Measurements from ENCODE around the gene CTNNBL1.

The CTNNBL1 gene

DNA sequence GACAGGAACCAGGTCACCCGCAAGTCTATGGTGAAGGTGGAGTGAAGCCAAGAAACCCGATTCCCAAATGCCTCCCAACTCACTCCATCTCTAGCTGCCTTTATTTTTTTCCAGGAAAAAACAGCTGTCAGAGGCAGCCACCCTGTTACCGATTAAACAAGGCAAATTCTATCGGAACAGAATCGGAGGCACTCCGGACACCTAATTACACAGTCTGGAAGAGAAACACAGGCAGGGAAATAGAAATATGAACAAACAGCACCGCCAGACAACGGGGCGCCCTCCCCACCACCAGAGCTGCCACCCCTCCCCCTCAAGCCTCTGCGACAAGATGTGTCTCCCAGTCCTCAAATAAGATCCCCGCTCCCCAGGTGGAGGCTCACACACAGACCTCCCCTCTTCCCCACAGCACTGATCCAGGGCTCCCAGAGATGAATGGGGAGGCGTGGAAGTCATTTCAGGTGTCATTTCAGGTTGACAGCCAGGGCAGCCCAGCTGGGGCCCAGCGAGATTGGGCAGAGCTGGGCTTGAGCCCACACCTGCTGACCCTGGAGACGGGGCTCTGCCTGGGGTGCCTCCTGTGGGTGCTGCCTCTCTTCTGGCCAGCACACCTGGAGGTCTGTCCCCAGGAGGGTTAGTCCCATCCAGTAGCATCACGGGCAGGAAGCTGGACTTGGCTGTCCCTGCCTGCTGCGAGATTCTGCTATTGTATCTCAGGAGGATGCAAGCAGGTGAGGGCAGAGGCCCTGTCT lies 189.3 kb downstream of the CTNNBL1 start:
- no peak for DNase-seq (ENCODE audit: low read depth)
- no peak overlapping the region for H3K4me3 ChIP-seq (ENCODE audit: low read depth, low read length)

DNA sequence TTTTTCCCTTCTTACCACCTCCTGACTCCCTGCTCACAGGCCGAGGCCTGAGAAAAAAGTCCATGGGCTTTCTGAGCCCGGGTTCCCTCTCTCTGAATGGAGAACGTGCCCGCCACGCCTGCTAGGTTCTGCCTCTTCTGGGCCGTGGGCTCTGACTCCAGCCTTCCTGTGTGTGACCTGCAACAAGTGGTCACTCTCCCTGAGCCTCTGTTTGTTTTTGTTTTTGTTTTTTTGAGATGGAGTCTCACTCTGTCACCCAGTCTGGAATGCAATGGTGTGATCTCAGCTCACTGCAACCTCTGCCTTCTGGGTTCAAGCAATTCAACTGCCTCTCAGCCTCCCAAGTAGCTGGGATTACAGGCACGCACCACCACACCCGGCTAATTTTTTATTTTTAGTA lies 191.2 kb downstream of the CTNNBL1 start:
- no peak for DNase-seq (ENCODE audit: low read depth)
- H3K4me3 ChIP-seq (ENCODE audit: low read depth, low read length), result no peak overlapping the region

DNA sequence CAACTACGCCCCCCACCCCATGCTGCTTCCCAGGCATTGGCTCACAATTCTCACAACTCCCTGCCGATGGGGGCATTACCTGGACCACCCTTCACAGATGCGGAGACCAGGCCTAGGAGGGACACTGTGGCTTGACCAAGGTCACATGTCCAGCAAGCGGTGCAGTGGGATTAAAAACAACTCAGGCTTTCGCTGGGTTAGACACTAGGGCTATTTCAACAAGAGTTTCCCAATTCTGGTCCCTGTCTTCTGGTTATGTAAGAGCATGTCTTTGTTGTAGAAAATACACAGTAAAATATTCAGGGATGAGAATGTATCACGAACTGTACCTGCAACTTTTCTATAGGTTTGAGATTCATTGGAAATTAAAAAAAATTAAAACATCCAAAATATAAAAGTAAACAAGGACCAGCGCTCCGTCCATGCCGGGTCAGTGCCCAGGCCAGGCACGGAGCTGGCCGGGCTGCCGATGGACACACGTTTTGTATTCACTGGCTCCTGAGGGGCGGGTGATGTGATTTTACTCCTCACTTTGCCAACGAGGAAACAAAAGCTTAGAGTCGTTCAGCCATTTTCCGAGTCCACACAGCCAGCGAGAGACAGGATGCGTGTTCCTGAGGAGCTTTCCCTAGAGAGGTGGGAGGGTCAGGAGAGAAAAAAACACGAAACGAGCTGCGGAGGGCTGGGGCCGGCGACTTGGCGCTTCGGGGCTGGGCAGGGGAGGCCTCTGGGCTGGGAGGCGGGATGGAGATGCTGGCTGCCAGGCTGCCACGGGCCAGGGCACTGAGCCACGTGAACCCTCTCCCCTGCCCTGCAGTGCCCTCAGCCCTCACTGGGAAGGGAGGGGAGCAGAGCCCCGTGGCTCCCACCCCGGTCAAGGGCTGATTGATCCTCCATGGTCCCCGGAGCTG lies 192.0 kb downstream of the CTNNBL1 start:
- DNase-seq (ENCODE audit: low read depth), result no peak
- H3K4me3 ChIP-seq (ENCODE audit: low read depth, low read length), result no peak overlapping the region

DNA sequence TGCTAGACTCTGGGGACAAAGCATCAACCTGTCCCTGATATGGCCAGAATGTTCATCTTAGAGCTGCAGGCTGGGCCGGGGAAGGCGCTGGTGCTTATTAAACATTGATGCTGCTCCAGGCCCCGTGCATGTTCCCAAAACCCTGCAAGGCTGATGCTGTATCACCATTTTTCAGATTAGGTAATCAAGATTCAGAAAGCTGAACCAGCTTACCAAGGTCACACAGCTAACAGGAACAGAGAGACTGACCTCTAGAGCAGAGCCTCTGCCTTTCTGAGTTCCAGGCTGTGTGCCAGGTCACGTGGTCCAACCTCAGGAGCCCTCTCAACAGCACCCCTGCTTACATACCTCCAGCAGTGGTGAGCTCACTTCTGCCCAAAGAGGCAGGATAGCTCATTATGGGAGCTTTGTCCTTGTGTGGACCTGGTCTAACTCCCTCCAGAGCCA lies 193.0 kb downstream of the CTNNBL1 start:
- DNase-seq (ENCODE audit: low read depth), result no peak
- no peak overlapping the region for H3K4me3 ChIP-seq (ENCODE audit: low read depth, low read length)

DNA sequence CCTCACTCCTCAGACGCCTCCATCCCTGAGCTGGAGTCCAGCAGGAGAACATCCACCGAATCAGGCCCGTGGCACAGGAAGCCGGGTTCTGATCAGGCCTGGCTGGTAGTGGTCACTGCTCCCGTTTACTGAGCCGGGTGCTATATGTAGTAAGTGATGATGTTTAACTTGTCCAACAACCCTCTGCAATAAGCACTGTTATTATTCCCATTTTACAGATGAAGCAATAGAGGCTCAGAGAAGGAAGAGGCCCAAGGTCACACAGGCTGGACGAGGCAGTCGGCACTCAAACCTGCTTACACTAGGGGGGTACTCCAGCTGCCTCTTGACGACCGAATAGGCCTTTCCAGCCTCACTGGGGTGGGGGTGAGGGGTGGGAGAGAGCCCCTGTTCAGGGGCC lies 194.8 kb downstream of the CTNNBL1 start:
- DNase-seq (ENCODE audit: low read depth), result no peak

DNA sequence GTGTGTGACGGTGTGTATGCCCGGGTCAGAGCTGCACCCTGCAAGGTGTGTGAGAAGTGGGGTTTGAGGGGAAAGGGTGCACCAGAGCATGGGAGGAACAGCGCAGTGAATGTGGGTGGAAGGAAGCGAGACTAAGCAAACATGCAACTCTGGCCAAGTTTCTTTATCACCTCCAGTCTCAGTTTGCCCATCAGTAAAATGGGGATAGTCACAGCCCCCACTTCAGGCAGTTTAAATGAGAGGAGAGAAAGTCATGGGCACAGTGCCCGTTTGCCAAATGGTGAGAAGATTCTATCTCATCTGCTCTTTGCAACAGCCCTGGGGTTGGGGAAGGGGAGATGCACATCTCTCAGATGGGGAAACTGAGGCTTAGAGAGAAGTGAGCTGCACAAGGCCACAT lies 196.3 kb downstream of the CTNNBL1 start:
- no peak for DNase-seq (ENCODE audit: low read depth)
- no peak overlapping the region for H3K4me3 ChIP-seq (ENCODE audit: low read depth, low read length)

More for the DNA sequence above, 194.8 kb downstream of the CTNNBL1 start:
- no peak overlapping the region for H3K4me3 ChIP-seq (ENCODE audit: low read depth, low read length)

DNA sequence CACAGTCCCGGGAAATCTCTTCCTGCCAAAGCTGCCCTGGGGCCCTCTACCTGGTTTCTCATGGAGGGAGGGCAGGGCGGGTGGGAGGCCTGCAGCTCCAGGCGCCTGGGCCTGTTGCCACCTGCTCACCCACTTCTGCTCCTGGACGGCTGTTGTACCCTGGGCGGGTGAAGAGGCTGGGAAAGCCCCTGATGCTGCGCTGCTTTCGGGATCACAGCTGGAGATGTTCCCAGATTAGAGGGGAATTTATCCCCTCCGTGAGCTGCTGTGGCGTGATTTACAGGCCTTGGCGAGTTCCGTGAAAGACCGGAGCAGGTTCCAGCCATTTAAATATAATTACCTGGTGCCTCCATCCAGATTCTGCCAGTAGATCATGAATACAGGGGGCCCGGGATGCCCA lies 196.8 kb downstream of the CTNNBL1 start:
- DNase-seq (ENCODE audit: low read depth), result no peak

DNA sequence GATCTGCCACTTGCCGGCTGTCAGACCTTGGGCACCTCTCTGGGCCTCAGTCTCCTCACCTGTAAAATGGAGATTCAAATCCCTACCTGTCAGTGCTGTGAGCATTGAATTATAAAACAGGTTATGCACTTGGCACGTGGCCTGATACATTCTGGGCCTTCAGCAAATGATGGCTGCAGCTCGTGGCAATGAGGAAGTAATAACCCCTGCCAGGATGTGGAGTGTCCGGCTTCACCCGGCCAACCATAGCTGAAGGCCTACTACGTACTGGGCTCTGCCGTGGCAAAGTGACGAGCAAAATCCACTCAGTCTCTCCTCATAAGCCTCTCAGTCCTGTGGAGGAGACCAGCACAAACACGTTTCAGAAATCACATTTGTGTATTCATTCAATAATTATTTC lies 198.2 kb downstream of the CTNNBL1 start:
- no peak overlapping the region for H3K4me3 ChIP-seq (ENCODE audit: low read depth, low read length)
- DNase-seq (ENCODE audit: low read depth), result no peak

More for the DNA sequence above, 196.8 kb downstream of the CTNNBL1 start:
- H3K4me3 ChIP-seq (ENCODE audit: low read depth, low read length), result no peak overlapping the region

DNA sequence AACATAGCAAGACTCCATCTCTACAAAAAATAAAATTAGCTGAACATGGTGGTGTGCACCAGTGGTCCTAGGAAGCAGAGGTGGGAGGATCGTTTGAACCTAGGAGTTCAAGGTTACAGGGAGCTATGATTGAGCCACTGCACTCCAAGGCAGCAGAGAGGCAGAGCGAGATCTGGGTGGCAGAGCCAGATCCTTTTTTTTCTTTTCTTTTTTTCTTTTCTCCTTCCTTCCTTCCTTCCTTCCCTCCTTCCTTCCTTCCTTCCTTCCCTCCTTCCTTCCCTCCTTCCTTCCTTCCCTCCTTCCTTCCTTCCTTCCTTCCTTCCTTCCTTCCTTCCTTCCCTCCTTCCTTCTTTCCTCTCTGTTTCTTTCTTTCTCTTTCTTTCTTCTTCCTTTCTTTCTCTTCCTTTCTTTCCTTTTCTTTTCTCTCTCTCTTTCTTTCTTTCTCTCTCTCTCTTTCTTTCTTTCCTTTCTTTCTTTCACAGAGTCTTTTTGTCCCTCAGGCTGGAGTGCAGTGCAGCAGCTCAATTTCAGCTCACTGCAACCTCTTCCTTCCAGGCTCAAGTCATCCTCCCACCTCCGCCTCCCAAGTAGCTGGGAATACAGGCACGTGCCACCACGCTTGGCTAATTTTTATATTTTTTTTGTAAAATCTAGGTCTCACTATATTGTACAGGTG lies 199.9 kb downstream of the CTNNBL1 start:
- no peak overlapping the region for H3K4me3 ChIP-seq (ENCODE audit: low read depth, low read length)
- no peak for DNase-seq (ENCODE audit: low read depth)

DNA sequence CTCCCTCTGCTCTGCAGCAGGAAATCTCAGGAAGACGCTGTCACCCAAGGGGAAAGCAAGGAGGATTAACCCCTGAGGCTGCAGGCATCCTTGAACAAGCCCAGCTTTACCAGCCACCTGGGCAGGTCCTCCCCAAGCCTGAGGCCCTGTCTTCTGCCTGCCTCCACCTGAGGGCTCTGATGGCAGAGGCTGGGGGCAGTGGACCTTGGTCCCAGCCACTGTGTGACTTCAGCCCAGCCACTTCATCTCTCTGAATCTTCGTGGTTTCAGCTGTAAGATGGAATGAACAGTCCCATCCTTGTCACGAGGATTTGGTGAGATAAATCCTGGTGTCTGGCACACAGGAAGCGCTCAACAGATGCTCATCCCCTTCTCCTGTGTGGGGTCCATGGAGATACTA lies 200.6 kb downstream of the CTNNBL1 start:
- no peak for DNase-seq (ENCODE audit: low read depth)
- no peak overlapping the region for H3K4me3 ChIP-seq (ENCODE audit: low read depth, low read length)

DNA sequence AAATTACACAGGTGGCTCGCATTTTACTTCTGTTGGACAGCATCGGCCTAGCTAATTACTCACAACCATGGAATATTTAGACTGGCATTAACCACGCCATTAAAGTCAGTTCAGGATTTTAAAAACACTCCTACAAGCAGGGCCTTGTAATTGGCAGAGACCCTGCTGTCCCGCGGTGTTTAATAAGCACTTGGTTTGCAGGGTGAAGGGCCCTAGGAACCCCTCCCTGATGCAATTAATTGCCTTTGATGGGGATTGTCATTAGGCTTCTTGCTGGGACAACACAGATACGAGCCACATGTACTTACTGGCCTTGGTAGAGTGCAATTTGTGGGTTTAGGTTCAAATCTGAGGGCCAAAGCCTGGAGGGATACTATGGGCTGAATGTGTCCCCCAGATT lies 201.3 kb downstream of the CTNNBL1 start:
- no peak overlapping the region for H3K4me3 ChIP-seq (ENCODE audit: low read depth, low read length)
- DNase-seq (ENCODE audit: low read depth), result no peak

DNA sequence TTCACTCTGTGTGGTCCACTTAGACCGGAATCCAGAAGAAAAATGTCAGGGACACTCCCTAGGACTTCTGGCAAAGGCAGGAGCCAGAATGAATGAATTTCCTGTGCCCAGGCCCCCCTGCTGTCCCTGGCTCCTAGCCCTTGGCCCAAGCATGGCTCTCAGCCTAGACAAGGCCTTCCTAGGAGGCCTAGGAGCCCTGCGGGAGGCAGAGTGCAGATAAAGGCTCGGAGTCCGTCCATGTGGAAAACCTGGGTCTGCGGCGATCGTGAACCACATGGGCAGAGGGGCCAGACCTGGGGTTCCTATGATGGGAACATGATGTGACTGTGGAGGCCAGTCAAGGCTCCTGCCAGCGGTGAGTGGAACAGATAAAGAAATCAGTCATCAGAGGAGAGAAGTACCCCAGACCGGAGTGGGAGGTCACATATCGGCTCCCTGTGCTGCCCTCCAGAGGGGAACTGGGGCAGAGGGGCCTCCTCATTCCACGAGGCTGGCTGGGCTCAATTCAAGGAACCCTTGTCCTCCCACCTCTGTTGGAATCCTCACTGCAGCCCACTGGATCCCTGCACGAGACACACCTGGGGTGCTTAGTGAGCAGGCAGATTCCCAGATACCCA lies 203.2 kb downstream of the CTNNBL1 start:
- no peak for DNase-seq (ENCODE audit: low read depth)

DNA sequence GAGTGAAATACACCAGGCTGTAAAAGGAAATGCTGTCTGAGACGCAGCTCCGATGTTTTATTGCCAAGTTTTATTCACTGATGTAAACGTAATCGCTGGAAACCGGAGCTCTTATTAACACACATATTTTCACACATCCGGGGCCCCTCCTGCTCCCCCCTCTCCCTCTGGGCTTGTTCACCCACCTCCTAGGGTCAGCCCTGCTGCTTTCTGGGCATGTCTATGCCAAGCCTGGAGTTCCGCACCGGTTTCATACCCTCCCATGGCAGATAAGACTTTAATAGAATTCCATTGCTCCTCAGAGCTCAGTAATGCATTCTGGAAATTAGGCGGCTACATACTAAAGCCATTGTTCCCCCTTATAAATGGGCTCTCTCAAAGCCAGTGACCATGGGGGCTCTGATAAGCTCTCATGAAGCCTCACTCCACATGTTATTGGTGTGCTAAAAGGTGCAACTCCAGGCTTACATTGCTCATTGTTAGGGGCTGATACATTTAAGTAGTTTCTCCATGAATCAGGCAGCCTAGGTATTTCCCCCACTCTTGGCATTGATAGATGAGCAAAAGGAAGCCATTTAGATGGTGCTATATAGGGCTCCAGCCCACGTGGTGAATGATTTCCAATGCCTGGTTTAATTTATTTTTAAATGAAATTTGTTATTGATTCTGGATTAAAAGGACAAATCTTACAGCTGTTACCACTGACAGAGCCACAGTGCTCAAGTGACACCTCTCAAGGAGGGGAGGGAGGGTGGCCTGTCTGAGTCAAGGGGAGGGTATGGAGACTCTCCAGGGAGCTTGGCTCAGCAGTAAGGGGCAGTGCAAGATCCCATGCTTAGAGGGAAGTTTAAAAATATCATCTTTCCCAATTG lies 204.6 kb downstream of the CTNNBL1 start:
- no peak for DNase-seq (ENCODE audit: low read depth)

More for the DNA sequence above, 203.2 kb downstream of the CTNNBL1 start:
- no peak overlapping the region for H3K4me3 ChIP-seq (ENCODE audit: low read depth, low read length)

DNA sequence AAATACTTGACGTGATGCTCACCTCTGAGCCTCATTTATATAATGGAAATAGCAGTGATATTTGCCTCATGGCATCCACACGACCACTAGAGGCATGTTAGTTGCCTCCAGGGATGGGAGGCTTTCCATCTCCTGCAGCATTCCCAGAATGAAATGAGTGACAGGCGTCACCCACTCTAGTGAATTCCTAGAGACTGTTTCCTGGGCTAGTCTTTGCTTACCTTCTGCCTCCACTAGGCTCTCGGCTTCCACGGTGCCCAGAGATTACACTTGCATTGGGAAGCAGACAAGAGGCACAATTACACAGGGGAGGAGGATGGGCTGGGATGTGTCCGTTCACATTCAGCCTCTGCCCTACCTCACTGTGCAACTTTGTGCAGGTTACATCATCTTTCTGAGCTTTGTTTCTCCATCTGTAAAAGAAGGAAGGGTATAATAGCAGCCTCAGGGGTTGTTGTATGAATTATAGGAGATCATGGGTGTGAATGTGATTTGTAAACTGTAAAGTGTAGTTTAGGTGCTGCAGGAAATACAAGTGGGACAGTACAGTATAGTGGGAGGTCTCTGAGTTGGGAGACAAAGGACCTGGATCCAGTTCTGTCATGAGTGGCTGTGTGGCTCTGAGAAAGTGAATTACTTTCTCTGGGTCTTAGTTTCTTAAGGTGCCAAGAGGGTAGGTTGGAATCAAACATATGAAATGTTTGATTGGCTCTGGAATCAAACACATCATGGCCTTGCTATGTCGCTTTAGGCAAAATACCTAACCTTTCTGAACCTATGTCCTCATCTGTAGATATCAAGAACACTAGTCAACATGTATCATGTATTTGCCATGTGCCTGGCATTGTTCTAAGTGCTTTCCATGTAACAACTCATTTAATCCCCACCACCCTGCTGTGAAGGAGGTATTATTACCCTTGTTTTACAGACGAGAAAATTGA lies 205.5 kb downstream of the CTNNBL1 start:
- DNase-seq (ENCODE audit: low read depth), result no peak
- no peak overlapping the region for H3K4me3 ChIP-seq (ENCODE audit: low read depth, low read length)

More for the DNA sequence above, 204.6 kb downstream of the CTNNBL1 start:
- H3K4me3 ChIP-seq (ENCODE audit: low read depth, low read length), result no peak overlapping the region

DNA sequence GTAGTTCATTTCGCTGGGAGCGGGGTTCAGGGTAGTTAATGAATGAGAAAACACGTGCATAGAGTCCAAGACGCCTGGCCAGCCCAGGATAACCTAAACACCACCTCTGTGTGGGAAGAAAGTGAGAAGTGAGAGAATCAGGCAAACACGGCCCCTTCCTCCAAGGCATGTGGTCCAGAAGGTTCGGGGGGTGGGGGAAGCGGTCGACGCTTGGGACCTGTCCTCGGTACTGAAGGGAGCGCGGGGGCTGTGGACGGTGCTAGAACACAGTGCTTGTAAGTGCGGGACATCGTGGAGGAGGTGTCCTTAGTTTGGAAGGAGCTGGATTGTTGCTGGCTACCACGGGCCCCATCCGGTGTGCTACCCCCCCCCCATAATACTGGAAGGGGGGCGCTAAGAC lies 207.4 kb downstream of the CTNNBL1 start:
- no peak for DNase-seq (ENCODE audit: low read depth)
- no peak overlapping the region for H3K4me3 ChIP-seq (ENCODE audit: low read depth, low read length)

DNA sequence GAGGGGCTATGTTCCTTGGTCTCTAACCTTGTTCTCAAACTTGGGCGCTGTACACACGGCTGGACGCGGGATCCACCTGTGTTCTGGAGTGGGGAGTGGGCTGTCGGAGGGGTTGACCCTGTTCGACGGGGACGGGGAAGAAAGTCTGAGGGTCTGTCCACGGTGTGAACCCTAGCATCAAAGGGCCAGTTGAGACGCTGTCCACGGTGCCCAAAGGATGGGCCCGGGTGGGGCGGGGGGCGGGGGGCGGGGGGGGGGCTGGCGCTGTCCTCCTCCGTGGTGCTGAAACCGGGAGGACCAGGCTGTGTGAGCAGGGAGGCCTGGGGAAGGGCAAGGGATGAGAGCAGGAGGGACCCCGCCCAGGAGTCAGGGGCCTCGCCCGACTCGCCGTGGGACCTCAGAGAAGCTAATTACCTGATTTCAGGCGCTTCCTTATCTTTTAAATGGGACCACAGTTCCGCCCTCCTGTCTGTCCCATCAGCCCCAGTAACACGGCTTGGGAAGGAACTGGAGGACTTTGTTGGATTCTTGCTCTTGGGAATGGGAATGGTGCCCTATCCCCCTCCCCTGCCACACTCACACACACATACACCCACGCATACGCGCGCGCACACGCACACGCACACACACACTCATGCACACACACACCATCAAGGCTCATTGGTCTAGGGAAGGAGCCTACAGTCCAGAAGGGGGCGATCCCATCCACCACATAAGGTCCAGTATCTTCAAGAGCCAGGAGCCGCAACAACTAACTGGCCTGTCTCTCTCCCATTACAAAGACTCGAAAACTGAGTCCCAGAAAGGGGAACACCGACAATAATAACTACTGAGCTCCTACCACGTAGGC lies 208.0 kb downstream of the CTNNBL1 start:
- H3K4me3 ChIP-seq (ENCODE audit: low read depth, low read length), result no peak overlapping the region
- no peak for DNase-seq (ENCODE audit: low read depth)

All from skeletal muscle cell (primary cell).